HG02678 (cell line): Measurements from ENCODE around the gene TDP1.

Experiments
- ATAC-seq: cut with Tn5 transposase; IDR thresholded peaks from one replicate; pipeline ENCODE4 v1.9.1; 2021; ENCODE audit warnings: mild to moderate bottlenecking, moderate library complexity; ENCODE audit not compliant: unreplicated experiment

Gene TDP1

DNA sequence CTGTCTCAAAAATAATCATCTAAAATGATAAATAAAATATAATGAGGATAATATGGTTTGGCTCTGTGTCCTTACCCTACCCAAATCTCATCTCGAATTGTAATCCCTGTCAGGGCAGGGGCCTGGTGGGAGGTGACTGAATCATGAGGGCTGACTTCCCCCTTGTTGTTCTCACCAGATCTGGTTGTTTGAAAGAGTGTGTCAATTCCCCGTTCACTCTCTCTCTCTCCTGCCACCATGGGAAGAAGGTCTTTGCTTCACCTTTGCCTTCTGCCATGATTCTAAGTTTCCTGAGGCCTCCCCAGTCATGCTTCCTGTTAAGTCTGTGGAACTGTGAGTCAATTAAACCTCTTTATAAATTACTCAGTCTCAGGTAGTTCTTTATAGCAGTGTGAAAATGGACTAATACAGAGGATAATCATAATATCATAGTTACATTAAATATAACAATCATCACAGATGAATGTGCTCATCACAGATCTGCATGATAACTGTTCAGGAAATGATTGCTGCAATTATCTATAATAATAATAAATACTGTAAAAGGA is 13.8 kb upstream of the TDP1 start:
- no peak for ATAC-seq

DNA sequence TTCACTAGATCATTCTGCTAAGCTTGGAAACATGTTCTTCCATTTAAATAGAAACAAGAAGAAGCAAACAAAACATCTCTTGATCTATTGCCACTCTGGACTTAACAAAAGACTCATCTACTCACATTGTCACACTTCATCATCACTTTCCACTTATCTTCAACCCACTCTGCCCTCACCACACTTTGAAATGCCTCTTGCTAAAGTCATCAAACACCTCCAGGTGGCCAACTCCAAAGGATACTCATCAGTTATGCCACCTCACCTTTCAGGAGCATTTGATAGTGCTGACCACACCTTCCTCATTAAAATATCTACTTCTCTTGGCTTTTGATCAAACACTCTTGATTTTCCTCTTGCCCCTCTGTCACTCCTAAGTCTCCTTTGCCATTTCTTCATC is 8.4 kb upstream of the TDP1 start:
- ATAC-seq, result no peak

DNA sequence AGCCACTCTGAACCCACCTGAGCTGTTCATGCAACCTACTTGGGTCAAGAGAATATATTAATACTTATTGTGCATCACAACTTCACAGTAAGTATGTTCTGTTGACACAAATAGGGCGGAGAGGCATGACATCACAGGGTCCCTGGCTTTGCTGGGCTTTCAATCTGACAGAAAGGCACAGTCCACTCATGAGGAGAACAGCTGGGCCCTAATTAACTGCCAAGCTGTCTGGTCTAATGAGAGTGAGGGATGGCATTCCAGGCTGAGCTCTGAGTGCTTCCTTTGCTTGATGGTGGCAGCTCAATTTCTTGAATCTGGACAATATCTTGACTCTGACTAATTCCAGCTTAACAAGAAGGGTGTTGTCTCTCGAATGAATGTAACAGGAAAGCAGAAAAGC is 3.2 kb upstream of the TDP1 start:
- ATAC-seq, result no peak

DNA sequence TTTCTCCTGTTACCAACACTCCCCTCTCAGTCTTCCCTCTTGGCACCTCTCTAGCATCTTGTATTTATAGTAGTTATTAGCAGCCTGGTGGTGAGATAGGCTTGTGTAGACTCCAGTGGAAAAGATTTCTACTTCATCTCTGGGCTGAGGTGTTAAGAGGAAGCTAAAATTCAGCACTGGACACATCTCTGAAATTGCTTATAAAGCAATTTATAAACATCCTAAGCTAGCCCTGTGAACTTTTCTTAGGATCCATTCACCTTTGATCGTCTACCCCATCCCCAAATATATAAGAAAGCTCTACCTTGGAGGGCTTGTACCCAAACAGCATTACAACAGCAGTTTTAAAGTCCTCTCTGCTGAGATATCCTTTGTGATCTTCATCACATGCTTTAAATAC is 2.1 kb upstream of the TDP1 start:
- no peak for ATAC-seq

DNA sequence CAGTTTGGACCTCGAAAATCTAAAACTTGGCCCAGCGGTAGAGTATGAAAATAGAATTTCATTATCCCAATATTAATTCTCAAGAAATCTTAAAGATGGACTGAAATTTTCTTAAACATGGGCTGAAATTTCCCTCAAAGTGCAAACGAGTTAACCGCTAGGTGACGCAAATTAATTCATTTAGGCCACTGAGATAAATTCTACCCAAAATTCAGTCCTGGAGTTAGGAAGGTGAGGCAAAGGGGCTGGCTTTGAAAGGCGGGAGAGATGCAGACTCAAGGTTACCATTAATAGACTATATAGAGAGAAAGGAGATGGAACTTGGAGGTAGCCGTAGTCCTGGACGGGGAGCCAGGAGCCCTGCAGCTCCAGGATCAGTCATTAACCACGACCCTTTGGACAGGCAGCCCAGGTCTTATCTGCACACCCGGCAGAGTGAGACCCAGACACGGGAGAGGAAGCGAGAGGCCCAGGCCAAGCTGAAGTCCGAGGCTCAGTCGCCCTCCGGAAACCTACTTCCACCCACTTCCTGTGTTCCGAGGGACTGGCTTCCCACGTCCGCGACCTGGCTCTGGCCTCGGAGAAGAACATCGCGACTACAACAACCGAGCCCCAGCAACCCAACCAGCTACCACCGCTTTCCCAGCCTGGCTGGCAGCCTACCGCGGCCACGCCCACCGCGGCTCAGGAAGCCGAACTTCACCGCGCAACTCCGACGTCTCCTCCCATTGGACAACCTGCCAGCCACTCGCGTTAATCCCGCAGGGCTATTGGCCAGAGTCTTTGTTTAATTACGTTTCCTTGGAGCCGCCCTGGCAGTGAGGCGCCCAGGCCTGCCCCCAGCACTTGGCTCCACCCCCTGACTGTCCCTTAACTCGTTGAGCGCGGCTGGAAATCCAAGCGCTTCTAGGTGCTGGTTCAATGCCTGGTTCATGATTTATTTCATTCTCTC is 1.4 kb upstream of the TDP1 start, which contains the start of gene EFCAB11:
Gene EFCAB11, minus strand, starts transcription at position 661 of the 952 bp plus-strand sequence. Its CDS starts 70 bp downstream, at position 591.
- peak; percentile 83 for ATAC-seq

DNA sequence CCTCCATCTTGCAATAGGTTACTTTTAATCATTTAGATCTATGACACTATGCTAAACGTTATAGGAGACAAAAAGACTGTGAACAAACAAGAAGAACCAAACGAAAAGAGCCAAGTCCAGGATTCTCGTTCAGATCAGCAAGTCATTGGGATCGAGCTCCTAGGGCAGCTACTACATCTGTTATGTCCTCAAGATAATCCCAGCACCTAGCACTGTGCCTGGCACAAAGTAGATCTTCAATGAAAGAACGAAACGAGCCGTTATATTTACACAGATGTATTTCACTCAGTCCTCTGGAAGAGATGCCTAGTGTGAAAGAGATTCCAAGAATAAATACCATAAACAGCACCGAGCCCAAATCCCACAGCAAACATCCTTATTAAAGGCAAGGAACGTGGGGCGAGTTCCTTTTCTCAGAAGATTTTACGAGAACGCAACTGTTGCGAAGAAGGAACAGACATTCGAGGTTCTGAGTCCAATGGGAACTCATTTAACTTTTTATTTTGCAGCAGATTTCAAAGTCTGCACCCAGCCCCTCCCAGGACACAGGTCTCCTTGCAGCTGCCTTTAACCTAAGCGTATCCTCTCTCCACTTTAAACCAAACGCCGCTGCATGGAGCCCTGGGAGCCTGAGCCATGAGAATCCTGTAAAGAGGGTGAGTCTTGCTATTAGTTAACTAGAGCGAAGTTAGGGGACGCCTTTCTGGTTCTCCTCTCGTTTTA is 544 bp upstream of the TDP1 start:
- peak; percentile 17 for ATAC-seq

DNA sequence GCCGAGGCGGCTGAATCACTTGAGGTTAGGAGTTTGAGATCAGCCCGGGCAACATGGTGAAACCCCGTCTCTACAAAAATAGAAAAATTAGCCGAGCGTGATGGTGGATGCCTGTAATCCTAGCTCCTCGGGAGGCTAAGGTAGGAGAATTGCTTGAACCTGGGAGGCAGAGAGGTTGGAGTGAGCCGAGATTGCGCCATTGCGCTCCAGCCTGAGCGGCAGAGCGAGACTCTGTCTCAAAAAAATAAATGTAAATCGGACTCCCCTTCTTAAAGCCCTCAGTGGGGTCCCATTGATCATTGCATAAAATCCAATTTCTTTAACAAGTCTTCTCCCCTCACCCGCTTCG is 908 bp downstream of the TDP1 start:
- ATAC-seq, result no peak

DNA sequence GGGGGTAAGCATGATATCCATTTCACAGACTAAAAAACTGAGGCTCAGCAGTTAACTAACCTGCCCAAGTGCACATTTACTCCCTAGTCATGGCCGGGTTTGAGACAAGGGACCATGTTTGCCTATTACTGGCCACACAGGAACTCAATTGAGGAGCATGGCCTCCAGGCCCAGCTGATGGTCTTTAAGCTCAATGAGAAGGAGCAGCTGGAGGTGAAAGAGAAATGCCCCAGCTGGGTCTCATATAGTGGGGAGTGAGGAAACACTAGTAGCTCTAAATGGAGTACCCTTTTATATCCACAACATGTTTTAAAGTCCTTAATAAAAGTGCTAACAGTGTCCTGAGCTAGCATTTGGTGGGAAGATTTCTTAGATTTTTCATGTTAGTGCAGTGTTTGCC is 1.6 kb downstream of the TDP1 start:
- ATAC-seq, result no peak

DNA sequence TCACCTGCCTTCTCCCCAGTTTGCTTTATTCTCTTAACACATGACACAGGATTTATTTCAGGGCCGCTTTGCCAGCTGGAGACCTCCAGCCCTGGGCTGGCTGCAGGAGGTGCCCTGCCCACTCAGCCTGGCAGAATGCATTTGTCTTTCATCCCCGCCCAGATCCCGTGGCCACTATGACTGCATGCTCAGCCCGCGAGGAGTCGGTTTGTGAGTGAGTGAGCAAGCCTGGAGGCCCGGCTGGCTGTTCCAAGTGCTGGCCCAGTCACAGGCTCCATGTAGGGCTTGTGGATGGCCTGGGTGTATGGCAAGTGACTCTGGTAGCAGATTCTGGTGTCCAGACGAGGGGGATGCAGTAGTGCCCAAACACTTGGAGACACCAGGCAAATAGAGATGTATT is 2.1 kb downstream of the TDP1 start:
- ATAC-seq, result no peak

DNA sequence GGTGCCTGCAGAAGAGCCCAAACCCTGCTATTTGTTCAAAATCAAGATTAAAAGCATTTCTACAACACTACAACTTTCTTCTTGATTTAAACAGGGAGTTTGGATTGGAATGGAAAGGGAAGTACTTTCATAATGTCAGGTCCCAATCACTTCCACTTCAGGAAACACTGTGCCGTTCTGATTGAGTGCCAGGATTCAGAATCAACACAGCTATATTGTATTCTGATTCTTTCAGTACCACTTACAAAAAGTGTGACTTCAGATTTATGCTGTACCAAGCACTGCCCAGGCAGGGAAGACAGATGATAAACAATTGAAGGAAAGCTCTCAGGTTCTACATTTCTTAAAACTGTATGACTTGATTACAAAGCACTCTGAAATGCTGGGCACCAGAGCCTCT is 3.2 kb downstream of the TDP1 start:
- ATAC-seq, result no peak

DNA sequence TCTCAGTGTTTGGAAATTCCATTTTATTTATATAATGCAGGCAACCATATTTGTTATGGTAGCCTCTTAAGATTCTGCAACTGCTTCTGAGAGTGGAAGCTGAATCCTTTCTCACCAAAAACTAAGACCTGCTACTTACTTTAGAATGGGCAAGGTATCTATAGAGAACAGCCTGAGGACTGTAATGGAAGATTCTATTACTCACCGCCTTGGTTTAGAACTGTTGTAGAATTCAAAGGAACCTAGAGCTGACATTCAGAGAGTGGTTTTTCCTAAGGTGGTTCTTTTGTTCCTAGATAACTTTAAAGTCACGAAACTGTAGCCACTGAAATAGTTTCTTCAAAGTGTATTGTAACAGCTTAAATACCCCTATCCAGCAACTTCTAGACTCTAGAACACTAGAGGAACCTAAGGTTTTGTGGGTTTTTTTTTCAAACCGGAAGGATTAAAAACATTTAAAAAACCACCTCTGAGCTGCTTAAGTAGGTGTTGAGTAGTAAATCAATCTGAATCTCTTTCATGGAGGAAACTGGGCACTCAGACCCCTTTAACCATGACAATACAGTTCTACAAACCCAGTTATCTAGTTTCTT is 4.2 kb downstream of the TDP1 start:
- no peak for ATAC-seq

DNA sequence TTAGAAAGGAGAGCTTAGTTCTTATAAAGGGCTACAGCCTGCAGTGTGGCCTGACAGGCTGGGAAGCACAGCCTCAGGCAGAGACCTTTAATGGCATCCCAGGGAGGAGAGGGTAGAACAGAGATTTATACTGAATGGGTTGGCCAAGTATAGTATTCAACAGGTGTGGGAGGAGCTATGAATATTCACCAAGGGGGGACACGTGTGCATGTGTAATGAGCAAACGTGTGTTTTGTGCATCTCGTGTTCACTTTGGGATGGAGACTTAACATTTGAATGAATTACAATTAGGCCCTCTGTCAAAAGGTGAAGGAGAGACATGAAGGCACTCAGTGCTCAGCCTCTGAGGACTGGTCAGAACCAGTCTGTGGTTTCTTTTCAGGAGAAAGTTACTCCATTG is 5.2 kb downstream of the TDP1 start:
- ATAC-seq, result no peak

DNA sequence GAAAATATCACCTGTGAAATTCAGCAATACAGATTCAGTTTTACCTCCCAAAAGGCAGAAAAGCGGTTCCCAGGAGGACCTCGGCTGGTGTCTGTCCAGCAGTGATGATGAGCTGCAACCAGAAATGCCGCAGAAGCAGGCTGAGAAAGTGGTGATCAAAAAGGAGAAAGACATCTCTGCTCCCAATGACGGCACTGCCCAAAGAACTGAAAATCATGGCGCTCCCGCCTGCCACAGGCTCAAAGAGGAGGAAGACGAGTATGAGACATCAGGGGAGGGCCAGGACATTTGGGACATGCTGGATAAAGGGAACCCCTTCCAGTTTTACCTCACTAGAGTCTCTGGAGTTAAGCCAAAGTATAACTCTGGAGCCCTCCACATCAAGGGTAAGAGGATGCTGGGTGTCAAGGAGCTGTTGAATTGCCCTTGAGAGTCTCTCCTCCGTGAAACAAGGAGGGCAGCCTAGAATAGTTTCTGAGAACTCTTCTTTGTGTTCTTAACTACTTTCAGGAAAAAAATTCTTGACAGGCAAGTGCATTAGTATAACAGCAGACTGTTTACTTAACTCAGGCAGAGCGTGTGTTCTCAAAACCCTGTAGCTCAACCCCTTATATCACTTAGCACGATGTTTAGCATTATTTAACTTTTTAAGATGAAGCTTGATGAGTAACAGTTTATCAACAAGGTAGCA is 7.7 kb downstream of the TDP1 start:
- ATAC-seq, result no peak

DNA sequence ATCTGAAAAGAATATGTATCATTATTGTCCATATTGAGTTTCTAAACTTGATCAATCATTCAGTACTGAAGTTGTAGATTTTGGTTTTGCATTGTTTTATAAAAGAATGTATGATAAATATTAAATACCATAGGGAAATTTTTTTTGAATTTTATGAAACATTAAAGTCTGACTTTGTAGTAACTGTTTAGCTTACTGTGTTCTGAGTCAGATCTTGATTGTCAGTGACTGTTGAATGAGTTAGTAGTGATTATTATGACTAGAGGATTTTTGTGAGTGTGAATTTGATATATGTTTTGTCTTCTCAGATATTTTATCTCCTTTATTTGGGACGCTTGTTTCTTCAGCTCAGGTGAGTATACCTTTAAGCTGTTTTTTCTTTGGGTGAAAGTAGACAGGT is 10.1 kb downstream of the TDP1 start:
- no peak for ATAC-seq

DNA sequence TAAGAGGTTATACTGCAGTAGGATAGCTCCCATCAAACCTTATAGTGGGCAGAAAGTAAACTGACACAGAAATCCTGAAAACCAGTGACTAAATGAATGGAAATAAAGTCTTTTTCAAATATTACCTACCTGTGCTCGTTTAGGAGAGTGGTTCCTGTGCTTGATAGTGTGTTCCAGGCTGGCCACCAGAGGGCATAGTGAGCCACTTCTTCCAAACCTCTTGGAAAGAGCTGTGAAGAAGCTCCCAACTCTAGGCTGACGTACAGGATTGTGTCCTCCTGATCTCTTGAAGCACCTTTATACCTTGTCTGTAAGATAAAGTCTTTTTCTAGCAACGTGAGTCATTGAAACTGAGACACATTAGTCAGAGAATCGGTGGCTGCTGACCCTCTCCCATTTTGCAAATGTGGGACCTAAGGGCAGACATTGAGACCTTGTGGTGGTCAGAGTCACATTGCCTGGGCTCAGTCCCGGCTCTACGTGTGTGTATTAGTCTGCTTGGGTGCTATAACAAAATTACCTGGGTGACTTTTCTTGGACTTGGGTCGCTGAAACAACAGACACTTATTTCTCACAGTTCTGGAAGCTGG is 17.6 kb downstream of the TDP1 start:
- peak; percentile 56 for ATAC-seq

DNA sequence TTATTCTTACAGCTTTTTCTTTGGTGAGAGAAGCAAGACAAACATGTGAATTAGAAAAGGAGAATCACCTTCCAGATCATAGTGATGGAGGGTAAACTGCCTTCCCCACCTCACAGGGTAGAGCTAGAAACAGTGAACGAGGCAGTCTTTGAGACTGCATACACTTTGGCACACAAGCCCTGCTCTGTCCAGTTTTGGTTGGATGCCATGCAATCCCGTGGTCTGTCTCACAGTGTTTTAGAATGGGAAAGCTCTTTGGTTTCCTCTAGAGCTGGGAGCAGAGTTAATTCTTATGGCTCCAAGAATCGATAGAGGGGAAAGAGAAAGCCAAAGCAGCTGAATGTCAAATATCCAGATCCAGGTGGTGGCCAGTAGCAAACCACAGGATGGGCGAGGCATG is 21.9 kb downstream of the TDP1 start:
- no peak for ATAC-seq

DNA sequence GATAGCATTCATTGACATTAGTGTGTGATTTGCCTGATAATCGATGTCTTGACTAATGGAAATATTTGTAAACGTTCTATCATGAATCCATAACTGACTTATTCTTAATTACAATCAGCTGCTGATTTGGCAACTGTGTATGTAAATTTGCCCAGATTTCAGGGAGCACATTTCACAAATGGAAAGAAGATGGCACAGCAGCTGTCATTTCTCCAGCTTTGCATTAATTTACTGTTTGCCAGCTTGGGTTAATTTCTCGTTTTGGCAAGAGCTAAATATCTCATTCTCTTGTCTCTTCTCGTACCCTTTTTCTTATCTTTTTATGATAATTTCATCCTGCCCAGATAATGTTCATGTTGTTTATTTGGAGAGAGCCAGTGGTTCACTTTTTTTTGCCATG is 22.9 kb downstream of the TDP1 start:
- ATAC-seq, result no peak

DNA sequence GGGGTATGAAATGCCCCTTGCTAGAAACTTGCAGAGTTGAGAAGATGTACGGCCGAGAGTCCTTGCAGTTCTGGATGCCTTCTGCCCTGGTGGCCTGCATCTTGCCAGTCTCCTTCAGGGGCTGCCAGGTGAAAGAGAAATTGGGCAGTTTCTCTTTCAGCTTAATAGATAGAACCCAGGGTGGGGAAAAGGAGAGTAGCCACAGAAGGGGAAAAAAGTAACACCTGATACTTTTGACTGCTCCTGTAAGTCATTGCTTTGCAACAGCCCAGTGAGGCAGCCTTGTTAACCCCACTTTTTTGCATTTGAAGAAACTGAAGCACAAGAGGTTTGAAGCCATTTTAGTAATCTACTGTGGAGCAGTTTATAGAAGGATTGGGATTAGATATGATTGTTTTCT is 27.6 kb downstream of the TDP1 start:
- peak; percentile 68 for ATAC-seq

DNA sequence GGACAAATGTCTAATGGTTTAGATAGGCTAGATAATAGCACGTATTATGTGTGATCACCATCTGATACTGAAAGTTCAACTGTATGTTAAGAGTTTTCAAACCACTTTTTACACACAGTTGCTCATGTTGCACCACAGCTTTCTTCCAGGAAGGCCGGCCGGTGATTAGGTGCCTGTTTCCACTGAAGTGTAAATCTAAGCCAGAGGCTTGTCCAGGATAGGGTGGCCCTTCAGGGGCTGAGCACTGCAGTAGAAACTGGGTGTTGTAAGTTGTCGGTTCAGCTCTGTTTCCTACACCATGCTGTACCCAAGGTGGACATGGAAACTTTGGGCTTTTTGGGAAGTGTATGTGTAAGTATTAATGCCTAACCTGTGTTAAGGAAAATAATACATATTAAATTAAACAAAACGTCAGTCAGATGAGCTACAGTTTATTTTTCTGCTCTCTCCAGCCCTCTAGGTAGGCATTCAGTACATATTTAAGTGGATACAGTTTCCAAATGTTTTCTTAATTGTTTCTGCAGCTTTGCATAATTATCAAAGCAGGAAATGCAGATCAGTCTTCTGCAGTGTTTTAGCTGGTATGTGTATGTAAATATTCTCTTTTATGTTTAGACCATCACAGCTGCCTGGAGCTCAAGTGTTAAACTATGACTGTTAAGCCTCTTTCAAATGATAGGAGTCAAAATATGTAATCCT is 30.9 kb downstream of the TDP1 start:
- no peak for ATAC-seq

DNA sequence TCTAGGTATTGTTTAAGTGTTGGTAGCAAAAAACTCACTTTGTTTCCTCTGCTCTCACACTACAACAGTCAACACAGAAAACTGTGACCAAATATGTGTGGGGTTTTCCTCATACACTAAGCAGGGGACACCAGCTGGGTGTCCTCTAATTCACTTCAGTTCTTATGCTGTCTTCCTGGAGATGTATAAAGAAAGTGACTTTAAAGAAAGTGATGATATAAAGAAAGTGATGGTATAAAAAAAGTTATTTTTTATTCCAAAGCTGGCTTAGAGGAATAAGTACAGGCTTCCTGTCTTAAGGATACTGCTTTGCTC is 31.4 kb downstream of the TDP1 start:
- ATAC-seq, result no peak
